Loucy (cell line): ENCODE data around the gene ADCYAP1.

Experiments
- H2AFZ ChIP-seq: fragments of 200-600 bp; sonication (generic); 2 replicates; pipeline ENCODE4 v1.6.0; 2016; ENCODE audit warnings: antibody characterized with exemption, mild to moderate bottlenecking, low read length, moderate library complexity
- H3F3A ChIP-seq: fragments of 200-600 bp; 2 replicates; pipeline ENCODE4 v1.6.0; 2016; ENCODE audit warnings: antibody characterized with exemption, low read depth, mild to moderate bottlenecking
- H3K27me3 ChIP-seq: fragments of 200-600 bp; sonication (generic); 2 replicates; pipeline ENCODE4 v1.6.1; 2014; ENCODE audit warnings: low read length, mild to moderate bottlenecking; ENCODE audit not compliant: insufficient read depth, poor library complexity, severe bottlenecking
- H3K36me3 ChIP-seq: fragments of 200-600 bp; sonication (generic); 2 replicates; pipeline ENCODE4 v1.6.1; 2016; ENCODE audit warnings: low read length; ENCODE audit not compliant: insufficient read depth
- H3K4me1 ChIP-seq: fragments of 200-600 bp; sonication (generic); 2 replicates; pipeline ENCODE4 v1.5.1; 2014; ENCODE audit warnings: low read length, mild to moderate bottlenecking; ENCODE audit not compliant: insufficient read depth, poor library complexity, severe bottlenecking
- H3K4me2 ChIP-seq: fragments of 200-600 bp; sonication (generic); 2 replicates; pipeline ENCODE4 v1.6.0; 2014; ENCODE audit warnings: antibody characterized with exemption, low read length, low read depth, mild to moderate bottlenecking; ENCODE audit not compliant: poor library complexity, severe bottlenecking
- H3K4me3 ChIP-seq: fragments of 200-600 bp; sonication (generic); 2 replicates; pipeline ENCODE4 v1.5.1; 2014; ENCODE audit warnings: low read length, mild to moderate bottlenecking, mixed read lengths; ENCODE audit not compliant: poor library complexity, severe bottlenecking
- H3K79me2 ChIP-seq: fragments of 200-600 bp; sonication (generic); 2 replicates; pipeline ENCODE4 v1.6.1; 2014; ENCODE audit warnings: low read length; ENCODE audit not compliant: insufficient read depth
- H3K9ac ChIP-seq: fragments of 200-600 bp; sonication (generic); 2 replicates; pipeline ENCODE4 v1.6.0; 2014; ENCODE audit warnings: mild to moderate bottlenecking, low read depth, low read length, moderate library complexity; ENCODE audit not compliant: poor library complexity, severe bottlenecking
- H3K9me2 ChIP-seq: fragments of 200-600 bp; sonication (generic); replicated peaks from 2 replicates; pipeline ENCODE4 v1.6.1; 2016; ENCODE audit warnings: low read depth, low read length, mixed read lengths
- H3K9me3 ChIP-seq: fragments of 200-600 bp; sonication (generic); 2 replicates; pipeline ENCODE4 v1.6.1; 2014; ENCODE audit warnings: mild to moderate bottlenecking, antibody characterized with exemption, low read length, low read depth; ENCODE audit not compliant: insufficient read depth
- H4K20me1 ChIP-seq: fragments of 200-600 bp; sonication (generic); 2 replicates; pipeline ENCODE4 v1.6.0; 2014; ENCODE audit warnings: antibody characterized with exemption, low read length, mild to moderate bottlenecking; ENCODE audit not compliant: insufficient read depth, poor library complexity, severe bottlenecking
- EZH2phosphoT487 ChIP-seq: fragments of 200-600 bp; IDR thresholded peaks from 2 replicates; pipeline ENCODE4 v1.6.1; 2018; ENCODE audit warnings: antibody characterized with exemption, mild to moderate bottlenecking, moderate library complexity, borderline replicate concordance
- TF ChIP-seq, protein P1 (sequence below): fragments of 200-600 bp; sonication (generic); conservative IDR thresholded peaks from 2 replicates; pipeline ENCODE4 v1.5.1; 2014; ENCODE audit warnings: mild to moderate bottlenecking, antibody characterized with exemption, low read length

ADCYAP1 gene

GRCh38 chr18:904218-905090, at the start of gene ADCYAP1:
Gene ADCYAP1, plus strand, starts transcription at chr18:904871. Its CDS starts 516 bp downstream, at chr18:905387.
- Histone ChIP-seq H3K9ac (no peak within 1 kb of the TSS), H4K20me1 (no peaks in the 10 kb centered on the region), H3K4me2 (no peak within 1 kb of the TSS), H3K79me2 (no peaks in the 10 kb centered on the region), H3K9me3 (peaks cover 5% of the 10 kb centered on the region; the same call in 1 of the 2 replicates), H3K36me3 (no peaks in the 10 kb centered on the region), H3F3A (no peaks in the 10 kb centered on the region), H3K4me1 (no peaks in the 10 kb centered on the region), H3K4me3 (no peak within 1 kb of the TSS), H3K9me2 (no peaks in the 10 kb centered on the region), H2AFZ (no peak within 1 kb of the TSS), H3K27me3 (no peaks in the 10 kb centered on the region)
- TF ChIP-seq EZH2phosphoT487 = no peak
- TF ChIP-seq, protein P1, sequence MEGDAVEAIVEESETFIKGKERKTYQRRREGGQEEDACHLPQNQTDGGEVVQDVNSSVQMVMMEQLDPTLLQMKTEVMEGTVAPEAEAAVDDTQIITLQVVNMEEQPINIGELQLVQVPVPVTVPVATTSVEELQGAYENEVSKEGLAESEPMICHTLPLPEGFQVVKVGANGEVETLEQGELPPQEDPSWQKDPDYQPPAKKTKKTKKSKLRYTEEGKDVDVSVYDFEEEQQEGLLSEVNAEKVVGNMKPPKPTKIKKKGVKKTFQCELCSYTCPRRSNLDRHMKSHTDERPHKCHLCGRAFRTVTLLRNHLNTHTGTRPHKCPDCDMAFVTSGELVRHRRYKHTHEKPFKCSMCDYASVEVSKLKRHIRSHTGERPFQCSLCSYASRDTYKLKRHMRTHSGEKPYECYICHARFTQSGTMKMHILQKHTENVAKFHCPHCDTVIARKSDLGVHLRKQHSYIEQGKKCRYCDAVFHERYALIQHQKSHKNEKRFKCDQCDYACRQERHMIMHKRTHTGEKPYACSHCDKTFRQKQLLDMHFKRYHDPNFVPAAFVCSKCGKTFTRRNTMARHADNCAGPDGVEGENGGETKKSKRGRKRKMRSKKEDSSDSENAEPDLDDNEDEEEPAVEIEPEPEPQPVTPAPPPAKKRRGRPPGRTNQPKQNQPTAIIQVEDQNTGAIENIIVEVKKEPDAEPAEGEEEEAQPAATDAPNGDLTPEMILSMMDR = no peak

DNA sequence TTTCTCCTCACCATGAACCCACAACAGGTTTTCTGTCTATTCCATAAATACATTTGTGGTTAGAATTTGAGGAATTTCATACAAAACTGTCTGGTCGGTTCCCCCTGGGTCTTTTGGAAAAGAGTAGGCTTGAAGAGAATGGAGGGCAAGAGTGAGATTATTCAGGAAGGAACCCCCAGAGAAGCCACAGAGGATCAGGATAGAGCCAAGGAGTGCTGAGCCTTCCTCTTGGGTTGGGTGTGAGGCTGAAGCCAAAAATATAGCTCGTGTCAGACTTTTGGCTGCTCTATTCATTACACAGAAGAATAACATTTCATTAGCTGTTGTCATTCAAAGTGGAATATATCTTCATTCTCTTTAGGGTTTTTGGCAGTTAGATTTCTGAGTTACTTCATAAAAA, 46.7 kb upstream of the ADCYAP1 start:
- Histone ChIP-seq H2AFZ (no peak overlapping the region), H3K9me2 (no peaks in the 10 kb centered on the region), H3K36me3 (no peaks in the 10 kb centered on the region), H4K20me1 (no peaks in the 10 kb centered on the region), H3K9me3 (no peaks in the 10 kb centered on the region), H3K4me1 (no peaks in the 10 kb centered on the region), H3K4me3 (no peak overlapping the region), H3K27me3 (no peaks in the 10 kb centered on the region), H3K9ac (no peak overlapping the region), H3K4me2 (no peak overlapping the region), H3K79me2 (no peaks in the 10 kb centered on the region), H3F3A (no peaks in the 10 kb centered on the region)
- no peak for TF ChIP-seq EZH2phosphoT487
- TF ChIP-seq, protein P1 = no peak

GRCh38 chr18:864872-865273, 39.8 kb upstream of the ADCYAP1 start:
- no peaks in the 10 kb centered on the region for H3K27me3 ChIP-seq
- H3K4me2 ChIP-seq = peak overlapping the region; percentile 22
- H3K9me3 ChIP-seq = no peaks in the 10 kb centered on the region
- H3K9ac ChIP-seq = no peak overlapping the region
- H3K4me1 ChIP-seq = no peaks in the 10 kb centered on the region
- H3F3A ChIP-seq = no peaks in the 10 kb centered on the region
- H3K36me3 ChIP-seq = no peaks in the 10 kb centered on the region
- H3K9me2 ChIP-seq = no peaks in the 10 kb centered on the region
- no peaks in the 10 kb centered on the region for H4K20me1 ChIP-seq
- no peak overlapping the region; the same call in 1 of the 2 replicates for H2AFZ ChIP-seq
- no peak overlapping the region for H3K4me3 ChIP-seq
- TF ChIP-seq EZH2phosphoT487 = no peak
- TF ChIP-seq, protein P1 = peak; percentile 99
- H3K79me2 ChIP-seq = no peaks in the 10 kb centered on the region
